BE2C (cell line): ENCODE data around the gene CPOX.

Source experiments
- DNase-seq: peaks from one replicate; pipeline ENCODE4 v3.0.0-alpha.2; 2020
- H3K27me3 ChIP-seq: fragments of 250-450 bp; sonication (Bioruptor Pico); 2 replicates; pipeline ENCODE4 v1.5.1; 2020; ENCODE audit warnings: mild to moderate bottlenecking
- H3K36me3 ChIP-seq: fragments of 250-450 bp; sonication (Bioruptor Pico); 2 replicates; pipeline ENCODE4 v1.5.1; 2020; ENCODE audit warnings: mild to moderate bottlenecking
- H3K4me1 ChIP-seq: fragments of 250-450 bp; sonication (Bioruptor Pico); 2 replicates; pipeline ENCODE4 v1.5.1; 2020
- H3K4me3 ChIP-seq: 2 replicates; pipeline ENCODE4 v1.5.1; 2011; ENCODE audit warnings: low read depth, low read length
- H3K9me3 ChIP-seq: fragments of 250-450 bp; sonication (Bioruptor Pico); 2 replicates; pipeline ENCODE4 v1.5.1; 2020
- CTCF ChIP-seq: IDR thresholded peaks from 2 replicates; pipeline ENCODE4 v1.5.1; 2012; ENCODE audit warnings: mild to moderate bottlenecking, low read depth, low read length

CPOX gene

GRCh38 chr3:98580401-98581386, 12.7 kb downstream of the CPOX start:
- H3K9me3 ChIP-seq, result no peaks in the 10 kb centered on the region
- H3K4me3 ChIP-seq, result no peak overlapping the region
- TF ChIP-seq CTCF, result no peak
- no peaks in the 10 kb centered on the region for H3K27me3 ChIP-seq
- H3K36me3 ChIP-seq, result peaks cover 8% of the 10 kb centered on the region; the same call in 1 of the 2 replicates
- H3K4me1 ChIP-seq, result no peaks in the 10 kb centered on the region
- no peak for DNase-seq

GRCh38 chr3:98577178-98577895, 16.1 kb downstream of the CPOX start:
- no peak for DNase-seq
- Histone ChIP-seq H3K4me3 (no peak overlapping the region), H3K4me1 (no peaks in the 10 kb centered on the region), H3K36me3 (peaks cover 8% of the 10 kb centered on the region; the same call in 1 of the 2 replicates), H3K27me3 (no peaks in the 10 kb centered on the region), H3K9me3 (no peaks in the 10 kb centered on the region)
- no peak for TF ChIP-seq CTCF

- H3K4me1 ChIP-seq, result no peaks in the 10 kb centered on the region
- H3K4me3 ChIP-seq, result no peak overlapping the region
- peaks cover 4% of the 10 kb centered on the region; the same call in 1 of the 2 replicates for H3K36me3 ChIP-seq
- no peak for DNase-seq
- no peak for TF ChIP-seq CTCF
- H3K27me3 ChIP-seq, result no peaks in the 10 kb centered on the region
- H3K9me3 ChIP-seq, result no peaks in the 10 kb centered on the region
These were observed 19.3 kb downstream of the CPOX start for GRCh38 chr3:98574132-98574531.

- no peaks in the 10 kb centered on the region for H3K4me1 ChIP-seq
- no peaks in the 10 kb centered on the region for H3K36me3 ChIP-seq
- H3K27me3 ChIP-seq, result no peaks in the 10 kb centered on the region
- H3K9me3 ChIP-seq, result no peaks in the 10 kb centered on the region
- TF ChIP-seq CTCF, result peak; percentile 59
- no peak overlapping the region for H3K4me3 ChIP-seq
- DNase-seq, result no peak
These were observed 20.2 kb downstream of the CPOX start for GRCh38 chr3:98573181-98573728.

- DNase-seq, result no peak
- no peak for TF ChIP-seq CTCF
- H3K27me3 ChIP-seq, result no peaks in the 10 kb centered on the region
- no peaks in the 10 kb centered on the region for H3K9me3 ChIP-seq
- H3K36me3 ChIP-seq, result no peaks in the 10 kb centered on the region
- no peak overlapping the region for H3K4me3 ChIP-seq
- no peaks in the 10 kb centered on the region for H3K4me1 ChIP-seq
These were observed 25.0 kb downstream of the CPOX start for GRCh38 chr3:98568402-98568801.
